HepG2 (cell line): ENCODE data around the gene NXNL2. TPM values are rescaled to one million over a fixed set of nuclear protein-coding genes. Genes with fewer than 3 reads are reported as not detected.

Source experiments
- ATAC-seq: fragments of 200-7000 bp; cut with Tn5 transposase; 3 replicates; pipeline ENCODE4 v1.9.1; 2020; ENCODE audit warnings: mild to moderate bottlenecking, moderate library complexity
- BruUV-seq: library from RNA; stranded (reverse); fragments of 400-500 nt; replicated peaks from 2 replicates; lab custom pipeline; 2021; lab: Mats Ljungman, UMichigan
- CTCF ChIA-PET: fragments of 300-600 bp; formaldehyde crosslinking; extraction: SDS; loops from one replicate; lab custom pipeline; 2021; ENCODE audit warnings: low total read pairs, inconsistent platforms, low intra/inter-chr PET ratio; lab: Yijun Ruan, JAX
- POLR2A ChIA-PET: fragments of 350-600 bp; sonication (Branson Sonifier 250); formaldehyde crosslinking; loops from one replicate; lab custom pipeline; 2020; ENCODE audit warnings: antibody characterized with exemption, inconsistent platforms; lab: Yijun Ruan, JAX
- DNase-seq: peaks from one replicate; pipeline ENCODE4 v3.0.0-alpha.2; 2015; ENCODE audit warnings: low spot score
- FAIRE-seq: peaks from 3 replicates; lab custom pipeline; 2011; peaks lifted over from hg19 to GRCh38; lab: Jason Lieb, UNC
- H2AFZ ChIP-seq: one replicate; pipeline ENCODE4 v1.6.1; 2011; ENCODE audit warnings: low read length, inconsistent platforms
- H3K27ac ChIP-seq: fragments of 300-600 bp; 3 replicates; pipeline ENCODE4 v1.8.0; 2011; ENCODE audit warnings: mixed run types, mild to moderate bottlenecking, mixed read lengths, low read length, inconsistent platforms; ENCODE audit not compliant: insufficient read depth; ENCODE audit errors: extremely low read length
- H3K27me3 ChIP-seq, 2 experiments: fragments of 200-600 bp in 1 of 2; 2 replicates in 1 of 2; 3 replicates in 1 of 2; pipeline versions ENCODE4 v1.6.0 to v1.8.0; 2011; ENCODE audit warnings: low read length in 2 of 2, mild to moderate bottlenecking in 2 of 2, moderate library complexity in 2 of 2, inconsistent platforms in 1 of 2; ENCODE audit not compliant: insufficient read depth in 2 of 2, control insufficient read depth in 1 of 2
- H3K36me3 ChIP-seq, 2 experiments: fragments of 200-600 bp in 1 of 2; replicated peaks in 1 of 2; 2 replicates in 1 of 2; 3 replicates in 1 of 2; pipeline versions ENCODE4 v1.5.1 to v1.8.0; 2011; ENCODE audit warnings: low read length in 2 of 2, inconsistent platforms in 1 of 2; ENCODE audit not compliant: insufficient read depth in 2 of 2, control insufficient read depth in 1 of 2
- H3K4me1 ChIP-seq: 2 replicates; pipeline ENCODE4 v1.5.1; 2012; ENCODE audit warnings: low read length, inconsistent platforms; ENCODE audit not compliant: insufficient read depth
- H3K4me2 ChIP-seq: 2 replicates; pipeline ENCODE4 v1.6.0; 2011; ENCODE audit warnings: low read depth, low read length, inconsistent platforms
- H3K4me3 ChIP-seq, 3 experiments: fragments of 200-600 bp in 1 of 3; sonication (generic), shearing (Covaris generic) in 1 of 3; replicated peaks in 1 of 3; 2 replicates each; pipeline ENCODE4 v1.5.1; 2011 to 2016; ENCODE audit warnings: low read length in 3 of 3, inconsistent platforms in 2 of 3, low read depth in 2 of 3, mild to moderate bottlenecking in 2 of 3, control low read depth in 1 of 3, mixed read lengths in 1 of 3; ENCODE audit not compliant: insufficient read depth in 1 of 3
- H3K79me2 ChIP-seq: one replicate; pipeline ENCODE4 v1.6.1; 2011; ENCODE audit warnings: low read length, inconsistent platforms; ENCODE audit not compliant: insufficient read depth
- H3K9ac ChIP-seq: 2 replicates; pipeline ENCODE4 v1.6.0; 2011; ENCODE audit warnings: mild to moderate bottlenecking, low read depth, low read length, inconsistent platforms; ENCODE audit not compliant: insufficient read depth
- H3K9me3 ChIP-seq: 2 replicates; pipeline ENCODE4 v1.5.1; 2012; ENCODE audit warnings: mild to moderate bottlenecking, low read length
- H4K20me1 ChIP-seq: 2 replicates; pipeline ENCODE4 v1.6.0; 2011; ENCODE audit warnings: inconsistent platforms, mild to moderate bottlenecking, low read length, moderate library complexity; ENCODE audit not compliant: insufficient read depth
- GZF1 ChIP-seq: sonication (generic); formaldehyde crosslinking; IDR thresholded peaks from 2 replicates; pipeline ENCODE4 v1.5.1; 2020; ENCODE audit warnings: mild to moderate bottlenecking, missing genetic modification reagents
- USF2 ChIP-seq, 2 experiments: sonication (generic) in 1 of 2; formaldehyde crosslinking in 1 of 2; IDR thresholded peaks; 2 replicates each; pipeline versions ENCODE4 v1.5.1 to v1.6.1; 2011 to 2020; ENCODE audit warnings: borderline replicate concordance in 1 of 2, low read depth in 1 of 2, low read length in 1 of 2, mild to moderate bottlenecking in 1 of 2, missing genetic modification reagents in 1 of 2, moderate library complexity in 1 of 2
- ZBTB3 ChIP-seq: sonication (generic); formaldehyde crosslinking; IDR thresholded peaks from 2 replicates; pipeline ENCODE4 v1.4.0; 2020; ENCODE audit warnings: low read depth, mild to moderate bottlenecking, moderate library complexity, missing genetic modification reagents, borderline replicate concordance
- ZFP62 ChIP-seq: sonication (generic); formaldehyde crosslinking; IDR thresholded peaks from 2 replicates; pipeline ENCODE4 v1.4.0; 2020; ENCODE audit warnings: missing genetic modification reagents
- ZIK1 ChIP-seq: sonication (generic); formaldehyde crosslinking; IDR thresholded peaks from 2 replicates; pipeline ENCODE4 v1.5.0; 2020; ENCODE audit warnings: mild to moderate bottlenecking, low read depth, missing genetic modification reagents, borderline replicate concordance
- ZNF552 ChIP-seq: sonication (generic); formaldehyde crosslinking; IDR thresholded peaks from 2 replicates; pipeline ENCODE4 v1.9.0; 2022; ENCODE audit warnings: missing genetic modification reagents, mild to moderate bottlenecking, borderline replicate concordance
- WGBS: methylation state at CpG from one replicate; pipeline ENCODE4 v1.1.6; 2017; ENCODE audit warnings: low lambda C conversion rate; 5-methylcytosine and 5-hydroxymethylcytosine counted together
- in situ Hi-C: cut with HindIII; loops from 2 replicates; pipeline ENCODE4 v1.10.0; 2017; ENCODE audit warnings: low pct_unique_long_range_greater_than_20kb; ENCODE audit not compliant: extremely low pct_ligation_motif_present
- intact Hi-C: fragments of 100-400 bp; cut with micrococcal nuclease; formaldehyde crosslinking; loops from one replicate; pipeline ENCODE4 v1.10.0; 2022; ENCODE audit not compliant: unreplicated experiment
- polyA plus RNA-seq, 8 experiments: library from polyadenylated mRNA; depleted of rRNA in 3 of 8; stranded (reverse) in 7 of 8; unstranded in 1 of 8; fragments of >200 nt; fragmentation: Illumina TruSeq in 4 of 8; extraction: Trizol in 4 of 8; gene quantifications; 2 replicates each; pipeline versions ENCODE4 v1.2.1 to v1.2.3, GENCODE V29; 2011 to 2016; ENCODE audit warnings: low read depth in 4 of 8, missing spikeins in 1 of 8, mixed read lengths in 1 of 8; ENCODE audit not compliant: insufficient read depth in 1 of 8
- total RNA-seq, 5 experiments: library from RNA; depleted of rRNA; stranded (reverse); fragments of >200 nt; fragmentation: Illumina TruSeq; extraction: Trizol; gene quantifications; 2 replicates each; pipeline ENCODE4 v1.2.3, GENCODE V29; 2016; ENCODE audit warnings: low read depth in 1 of 5

NXNL2 gene
- total and polyA plus RNA-seq, 2 of the 13 experiments (the other 11 are each of a cell fraction or from before 2014, with no cell fraction given): not detected

- no peaks in the 10 kb centered on the region for H3K27me3 ChIP-seq
- intact Hi-C loops: no loop called here
- H3K4me1 ChIP-seq: no peaks in the 10 kb centered on the region
- no peak overlapping the region for H3K27ac ChIP-seq
- FAIRE-seq (no peak), ATAC-seq (no peak), DNase-seq (no peak)
- H2AFZ ChIP-seq: no peak overlapping the region
- ChIA-PET POLR2A (no interaction called here), CTCF (no interaction called here)
- H3K4me2 ChIP-seq: no peak overlapping the region
- WGBS: 76% methylated on average over 4 of the region's 4 CpGs
- H3K9ac ChIP-seq: no peak overlapping the region
- no peak for TF ChIP-seq ZFP62 (CRISPR knock-in tag)
- no peak for TF ChIP-seq ZIK1 (CRISPR knock-in tag)
- no peak for TF ChIP-seq ZBTB3 (CRISPR knock-in tag)
- TF ChIP-seq USF2 (IDR thresholded peaks at IDR 0.05; ENCODE audit: low read depth, low read length): no peak
- no peak for TF ChIP-seq USF2 (CRISPR knock-in tag; IDR thresholded peaks at IDR 0.05; ENCODE audit: borderline replicate concordance)
- no peak for TF ChIP-seq GZF1 (CRISPR knock-in tag)
- TF ChIP-seq ZNF552 (CRISPR knock-in tag): no peak
- H3K9me3 ChIP-seq: no peaks in the 10 kb centered on the region
- in situ Hi-C loops: no loop called here
- H3K36me3 ChIP-seq: no peaks in the 10 kb centered on the region
- no peaks in the 10 kb centered on the region for H3K79me2 ChIP-seq
- no TSS peak for BruUV-seq
- H3K4me3 ChIP-seq: no peak overlapping the region
- H4K20me1 ChIP-seq: no peaks in the 10 kb centered on the region
Observed at GRCh38 chr9:88521308-88521707, 13.7 kb upstream of the NXNL2 start.
